OCI-LY3 (cell line): ENCODE data around the gene SNX1.
A peak's percentile ranks its signal among the peaks of the same experiment; 100 is the strongest.

ENCODE experiments used
- H2AFZ ChIP-seq: fragments of 200-600, 300-600 bp; shearing (Covaris generic); 2 replicates; pipeline ENCODE4 v1.6.0; 2014; ENCODE audit warnings: antibody characterized with exemption, low read depth, low read length
- H3K27ac ChIP-seq: fragments of 200-600, 300-600 bp; sonication (generic); 2 replicates; pipeline ENCODE4 v1.5.1; 2014; ENCODE audit warnings: mild to moderate bottlenecking, low read length, moderate library complexity, mixed read lengths
- H3K27me3 ChIP-seq: fragments of 200-600, 300-600 bp; sonication (generic); 2 replicates; pipeline ENCODE4 v1.6.1; 2014; ENCODE audit warnings: low read depth, low read length, mixed read lengths
- H3K36me3 ChIP-seq: fragments of 200-600, 300-600 bp; sonication (generic); replicated peaks from 2 replicates; pipeline ENCODE3; 2014; ENCODE audit warnings: low read depth, low read length, mixed read lengths
- H3K4me1 ChIP-seq: fragments of 300-600, 200-600 bp; sonication (generic); 2 replicates; pipeline ENCODE4 v1.6.1; 2014; ENCODE audit warnings: low read length, mixed read lengths
- H3K4me2 ChIP-seq: fragments of 200-600, 300-600 bp; sonication (generic); 2 replicates; pipeline ENCODE4 v1.6.1; 2014; ENCODE audit warnings: low read length, mixed read lengths
- H3K4me3 ChIP-seq: fragments of 300-600, 200-600 bp; sonication (generic); 2 replicates; pipeline ENCODE4 v1.5.1; 2014; ENCODE audit warnings: antibody characterized with exemption, mild to moderate bottlenecking, low read length, moderate library complexity
- H3K79me2 ChIP-seq: fragments of 300-600, 200-600 bp; shearing (Covaris generic); 2 replicates; pipeline ENCODE4 v1.6.1; 2014; ENCODE audit warnings: mild to moderate bottlenecking, low read length, mixed read lengths
- H3K9ac ChIP-seq: fragments of 300-600, 200-600 bp; shearing (Covaris generic); 2 replicates; pipeline ENCODE4 v1.6.0; 2014; ENCODE audit warnings: mild to moderate bottlenecking, low read length, moderate library complexity
- H3K9me3 ChIP-seq: fragments of 200-600, 300-600 bp; shearing (Covaris generic); 2 replicates; pipeline ENCODE4 v1.6.1; 2014; ENCODE audit warnings: low read length, mixed read lengths; ENCODE audit not compliant: insufficient read depth
- H4K20me1 ChIP-seq: fragments of 200-600, 300-600 bp; sonication (generic); 2 replicates; pipeline ENCODE4 v1.6.1; 2016; ENCODE audit warnings: low read length, mixed read lengths; ENCODE audit not compliant: insufficient read depth
- EZH2phosphoT487 ChIP-seq: fragments of 200-600 bp; shearing (Covaris generic); IDR thresholded peaks from 2 replicates; pipeline ENCODE4 v1.6.1; 2018; ENCODE audit warnings: antibody characterized with exemption, mixed run types, low read depth
- TF ChIP-seq, protein P1 (sequence below): fragments of 200-600, 300-600 bp; sonication (generic); IDR thresholded peaks from 2 replicates; pipeline ENCODE4 v1.5.1; 2014; ENCODE audit warnings: antibody characterized with exemption, low read length, low read depth

Gene SNX1

DNA sequence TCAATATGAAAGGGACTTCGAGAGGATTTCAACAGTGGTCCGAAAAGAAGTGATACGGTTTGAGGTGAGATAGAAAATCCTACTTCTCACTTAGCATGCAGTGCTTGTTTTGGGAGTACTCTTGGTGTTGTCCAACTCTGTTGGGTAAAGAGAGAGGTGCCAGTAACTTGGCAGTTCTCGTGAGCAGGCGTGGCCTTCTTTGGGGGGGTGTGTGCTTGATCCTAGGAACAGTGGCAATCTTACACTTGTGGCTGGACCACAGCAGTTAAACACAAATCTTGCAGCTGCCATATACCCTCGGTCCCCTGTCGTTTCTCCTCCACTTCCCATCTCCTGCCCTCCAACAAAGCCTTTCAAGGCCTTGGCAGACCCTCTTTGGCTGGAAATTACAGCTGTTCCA, 40.6 kb downstream of the SNX1 start:
- Histone ChIP-seq H3K9ac (no peak overlapping the region), H3K9me3 (no peaks in the 10 kb centered on the region), H3K79me2 (no peaks in the 10 kb centered on the region), H4K20me1 (peaks cover 5% of the 10 kb centered on the region; the same call in 1 of the 2 replicates), H3K4me1 (no peaks in the 10 kb centered on the region), H3K4me3 (no peak overlapping the region), H3K27ac (no peak overlapping the region), H3K27me3 (no peaks in the 10 kb centered on the region), H3K4me2 (no peak overlapping the region), H2AFZ (no peak overlapping the region), H3K36me3 (peaks cover 55% of the 10 kb centered on the region)
- TF ChIP-seq EZH2phosphoT487 = no peak
- TF ChIP-seq, protein P1, sequence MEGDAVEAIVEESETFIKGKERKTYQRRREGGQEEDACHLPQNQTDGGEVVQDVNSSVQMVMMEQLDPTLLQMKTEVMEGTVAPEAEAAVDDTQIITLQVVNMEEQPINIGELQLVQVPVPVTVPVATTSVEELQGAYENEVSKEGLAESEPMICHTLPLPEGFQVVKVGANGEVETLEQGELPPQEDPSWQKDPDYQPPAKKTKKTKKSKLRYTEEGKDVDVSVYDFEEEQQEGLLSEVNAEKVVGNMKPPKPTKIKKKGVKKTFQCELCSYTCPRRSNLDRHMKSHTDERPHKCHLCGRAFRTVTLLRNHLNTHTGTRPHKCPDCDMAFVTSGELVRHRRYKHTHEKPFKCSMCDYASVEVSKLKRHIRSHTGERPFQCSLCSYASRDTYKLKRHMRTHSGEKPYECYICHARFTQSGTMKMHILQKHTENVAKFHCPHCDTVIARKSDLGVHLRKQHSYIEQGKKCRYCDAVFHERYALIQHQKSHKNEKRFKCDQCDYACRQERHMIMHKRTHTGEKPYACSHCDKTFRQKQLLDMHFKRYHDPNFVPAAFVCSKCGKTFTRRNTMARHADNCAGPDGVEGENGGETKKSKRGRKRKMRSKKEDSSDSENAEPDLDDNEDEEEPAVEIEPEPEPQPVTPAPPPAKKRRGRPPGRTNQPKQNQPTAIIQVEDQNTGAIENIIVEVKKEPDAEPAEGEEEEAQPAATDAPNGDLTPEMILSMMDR = no peak

DNA sequence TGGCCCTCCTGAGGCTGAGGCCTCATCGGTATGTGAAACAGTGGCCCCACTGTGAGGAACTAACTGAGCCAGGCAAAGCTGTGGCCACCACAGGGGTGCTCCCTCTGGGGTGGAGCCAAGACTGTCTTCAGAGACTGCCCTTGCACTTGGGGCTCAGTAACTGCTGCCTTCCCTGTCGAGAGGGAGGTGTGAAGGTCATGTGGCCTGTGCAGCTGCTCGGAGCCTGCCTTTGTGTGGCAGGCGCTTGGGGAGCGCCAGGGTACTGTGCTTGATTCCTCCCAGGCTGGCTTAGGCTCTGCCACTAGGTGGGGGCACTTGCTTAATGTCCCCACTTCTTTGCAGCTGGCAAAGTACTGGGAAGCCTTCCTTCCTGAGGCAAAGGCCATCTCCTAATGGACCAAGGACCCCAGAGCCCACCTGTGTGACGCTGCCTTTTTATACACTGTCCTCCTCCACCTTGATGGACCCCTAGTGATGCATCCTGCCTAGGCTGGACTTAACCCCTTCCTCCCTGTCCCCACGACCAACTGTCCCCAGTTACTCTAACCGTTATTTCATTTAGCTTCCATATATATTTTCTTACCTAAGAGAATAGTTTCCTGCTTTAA, 41.5 kb downstream of the SNX1 start:
- Histone ChIP-seq H3K4me2 (no peak overlapping the region), H3K9ac (no peak overlapping the region), H3K4me3 (no peak overlapping the region), H4K20me1 (peaks cover 5% of the 10 kb centered on the region; the same call in 1 of the 2 replicates), H3K27me3 (no peaks in the 10 kb centered on the region), H3K9me3 (no peaks in the 10 kb centered on the region), H3K27ac (no peak overlapping the region), H2AFZ (no peak overlapping the region), H3K79me2 (no peaks in the 10 kb centered on the region), H3K36me3 (peaks cover 47% of the 10 kb centered on the region), H3K4me1 (no peaks in the 10 kb centered on the region)
- TF ChIP-seq EZH2phosphoT487 = no peak
- TF ChIP-seq, protein P1 = peak; percentile 18; the same call in 1 of the 2 replicates

DNA sequence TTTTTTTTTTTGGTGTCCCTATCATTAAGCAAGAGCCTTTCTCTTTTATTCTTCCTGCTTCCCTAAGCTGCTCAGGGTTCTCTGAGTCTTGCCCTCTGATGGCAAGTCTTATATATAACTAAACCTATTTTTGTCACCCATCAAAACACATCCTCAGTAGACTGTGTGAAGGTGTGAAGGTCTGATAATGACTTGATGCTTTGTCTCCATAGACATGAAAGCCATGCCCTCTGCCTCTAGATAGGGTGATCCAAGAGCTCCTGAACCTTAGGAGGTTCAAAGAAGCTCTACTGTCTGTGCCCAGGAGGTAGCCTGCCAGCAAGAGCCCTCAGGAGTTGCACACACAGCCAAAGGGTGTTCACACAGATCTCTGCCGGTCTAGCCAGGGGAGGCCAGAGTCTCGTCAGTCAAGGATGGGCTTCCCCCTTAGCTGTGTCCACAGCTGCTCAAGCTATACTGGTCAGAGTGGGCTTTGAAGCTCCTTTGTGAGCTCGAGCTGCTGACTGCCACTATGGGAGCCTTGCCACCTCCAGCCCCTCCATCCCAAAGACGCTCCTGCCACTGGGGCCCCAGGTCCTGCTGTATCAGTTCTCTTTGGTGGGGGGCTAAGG, 42.7 kb downstream of the SNX1 start:
- H3K79me2 ChIP-seq = no peaks in the 10 kb centered on the region
- no peaks in the 10 kb centered on the region for H3K27me3 ChIP-seq
- peaks cover 8% of the 10 kb centered on the region for H3K4me1 ChIP-seq
- no peak overlapping the region for H3K4me2 ChIP-seq
- TF ChIP-seq EZH2phosphoT487 = no peak
- TF ChIP-seq, protein P1 = no peak
- H3K36me3 ChIP-seq = peaks cover 40% of the 10 kb centered on the region
- no peak overlapping the region for H3K9ac ChIP-seq
- peaks cover 5% of the 10 kb centered on the region; the same call in 1 of the 2 replicates for H4K20me1 ChIP-seq
- no peak overlapping the region for H3K4me3 ChIP-seq
- no peaks in the 10 kb centered on the region for H3K9me3 ChIP-seq
- H2AFZ ChIP-seq = no peak overlapping the region
- no peak overlapping the region for H3K27ac ChIP-seq

DNA sequence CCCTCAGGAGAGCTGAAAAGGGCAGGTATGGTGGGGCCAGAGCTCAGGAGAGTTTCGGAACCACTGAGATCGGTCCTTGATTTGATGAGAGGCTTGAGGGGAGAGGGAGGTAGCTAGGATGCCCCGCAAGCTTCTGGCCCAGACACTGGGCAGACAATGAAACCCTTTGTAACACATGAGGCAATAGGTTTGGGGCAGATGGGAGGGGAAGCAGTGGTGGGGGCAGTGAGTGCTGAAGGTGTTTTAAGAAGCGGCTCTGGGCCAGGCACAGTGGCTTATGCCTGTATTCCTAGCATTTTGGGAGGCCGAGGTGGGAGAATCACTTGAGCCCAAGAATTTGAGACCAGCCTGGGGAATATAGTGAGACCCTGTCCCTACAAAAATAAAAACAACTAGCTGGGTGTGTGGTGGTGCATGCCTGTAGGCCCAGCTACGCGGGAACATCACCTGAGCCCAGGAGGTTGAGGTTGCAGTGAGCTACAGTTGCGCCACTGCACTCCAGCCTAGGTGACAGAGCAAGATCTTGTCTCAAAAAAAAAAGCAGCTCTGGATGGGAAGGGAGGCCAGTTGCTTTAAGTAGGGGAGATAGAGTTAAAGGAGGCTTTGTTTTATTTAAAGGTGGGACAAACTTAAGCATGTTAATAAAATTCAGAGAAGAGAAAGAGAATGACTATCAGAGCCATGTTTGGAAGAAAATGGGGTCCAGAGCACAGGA, 46.2 kb downstream of the SNX1 start:
- H3K27me3 ChIP-seq = no peaks in the 10 kb centered on the region

More for the DNA sequence above, 46.2 kb downstream of the SNX1 start:
- H3K9ac ChIP-seq = no peak overlapping the region
- H3K4me1 ChIP-seq = peaks cover 34% of the 10 kb centered on the region
- TF ChIP-seq, protein P1 = no peak
- no peak for TF ChIP-seq EZH2phosphoT487
- no peak overlapping the region for H3K4me2 ChIP-seq
- no peaks in the 10 kb centered on the region for H3K9me3 ChIP-seq
- H3K27ac ChIP-seq = no peak overlapping the region
- H3K36me3 ChIP-seq = peaks cover 26% of the 10 kb centered on the region
- no peaks in the 10 kb centered on the region for H3K79me2 ChIP-seq
- peaks cover 5% of the 10 kb centered on the region; the same call in 1 of the 2 replicates for H4K20me1 ChIP-seq
- H2AFZ ChIP-seq = no peak overlapping the region
- H3K4me3 ChIP-seq = no peak overlapping the region
